Measurements from ENCODE around the gene CXADR.
"Not testable (repeated sequence)": the region's sequence is repeated elsewhere in the genome, so short reads cannot be mapped to it uniquely, and the experiment has no call there.

Gene CXADR

DNA sequence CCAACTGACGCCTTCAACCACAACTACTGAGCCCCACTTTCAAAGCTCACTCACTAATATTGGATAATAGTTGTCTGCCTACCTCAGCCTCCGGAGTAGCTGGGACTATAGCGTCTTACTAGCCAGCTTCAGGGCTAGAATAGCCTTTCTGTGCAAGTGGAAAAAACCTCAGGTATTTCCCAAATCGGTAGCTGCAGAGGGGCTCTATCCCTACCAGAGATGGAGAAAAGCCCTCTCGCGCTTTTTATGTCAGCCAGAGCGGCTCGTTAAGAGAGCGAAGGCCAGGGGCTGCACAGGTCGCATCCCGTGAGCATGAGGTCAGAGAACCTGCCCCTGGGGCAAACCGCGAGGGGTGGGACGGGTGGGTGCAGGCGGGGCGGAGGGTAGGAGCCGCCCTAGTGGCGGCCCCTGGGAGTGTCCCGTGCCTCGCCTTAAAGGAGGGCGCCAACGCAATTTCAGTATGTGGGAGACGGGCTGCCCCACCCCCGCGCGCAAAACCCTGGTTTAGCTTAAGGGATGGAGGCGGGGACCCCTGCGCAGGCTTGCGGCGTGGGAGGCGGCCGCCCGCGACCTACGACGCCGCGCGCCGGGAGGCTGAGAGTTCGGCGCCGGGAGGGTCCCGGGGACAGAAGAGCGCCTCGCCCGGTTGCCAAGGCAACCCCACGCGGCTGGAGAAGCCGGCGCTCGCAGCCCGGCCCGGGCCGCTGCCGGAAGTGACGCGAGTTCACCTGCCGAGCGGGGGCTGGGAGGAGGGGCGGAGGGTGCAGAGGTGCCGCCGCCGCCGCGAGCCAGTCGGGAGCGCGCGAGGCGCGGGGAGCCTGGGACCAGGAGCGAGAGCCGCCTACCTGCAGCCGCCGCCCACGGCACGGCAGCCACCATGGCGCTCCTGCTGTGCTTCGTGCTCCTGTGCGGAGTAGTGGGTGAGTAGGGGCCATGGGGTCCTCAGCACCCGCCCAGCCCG lies at the start of gene CXADR:
CXADR (plus strand) TSS at position 791 of the 961 bp plus-strand sequence; CDS start at position 878, 87 bp downstream.
- peak; percentile 80 for DNase-seq

GRCh38 chr21:17466166-17466565 lies 46.7 kb upstream of the CXADR start:
- DNase-seq: no peak

DNA sequence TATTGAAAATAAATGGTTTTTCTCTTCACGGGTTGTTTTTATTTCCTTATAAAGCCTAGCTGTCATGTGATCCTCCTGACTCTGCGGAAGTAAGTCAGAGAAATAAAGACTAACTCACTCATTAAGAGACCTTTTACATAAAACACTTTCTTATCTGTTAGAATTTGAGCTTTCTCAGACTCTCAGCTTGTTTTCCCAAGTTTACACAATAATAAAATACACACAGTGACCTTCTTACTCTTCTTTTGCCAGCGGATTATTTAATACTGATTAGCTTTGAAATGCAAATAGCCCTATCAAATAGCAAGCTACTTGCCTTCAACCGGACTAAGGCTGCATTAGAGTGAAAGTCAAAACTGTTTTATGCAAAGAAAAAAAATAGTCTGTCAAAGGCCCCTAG lies 45.5 kb upstream of the CXADR start:
- DNase-seq: no peak

DNA sequence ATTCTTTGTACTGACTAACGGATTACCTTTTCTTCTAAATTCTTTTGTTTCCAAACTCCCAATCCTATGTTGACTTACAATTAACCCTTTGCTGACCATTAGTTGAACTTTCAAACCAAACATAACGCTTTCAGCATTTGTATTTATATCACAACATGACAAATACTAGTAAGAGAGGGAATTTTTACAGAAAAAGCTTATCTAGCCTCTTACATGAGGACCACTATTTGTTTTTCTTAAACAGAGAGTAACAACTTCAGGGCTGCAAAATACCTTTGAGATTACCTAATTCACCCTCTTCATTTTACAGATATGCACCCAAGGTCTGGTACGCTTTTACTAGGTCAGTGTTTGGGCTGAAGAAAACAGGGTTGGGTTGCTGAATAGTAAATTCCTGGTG lies 45.0 kb upstream of the CXADR start:
- no peak for DNase-seq

DNA sequence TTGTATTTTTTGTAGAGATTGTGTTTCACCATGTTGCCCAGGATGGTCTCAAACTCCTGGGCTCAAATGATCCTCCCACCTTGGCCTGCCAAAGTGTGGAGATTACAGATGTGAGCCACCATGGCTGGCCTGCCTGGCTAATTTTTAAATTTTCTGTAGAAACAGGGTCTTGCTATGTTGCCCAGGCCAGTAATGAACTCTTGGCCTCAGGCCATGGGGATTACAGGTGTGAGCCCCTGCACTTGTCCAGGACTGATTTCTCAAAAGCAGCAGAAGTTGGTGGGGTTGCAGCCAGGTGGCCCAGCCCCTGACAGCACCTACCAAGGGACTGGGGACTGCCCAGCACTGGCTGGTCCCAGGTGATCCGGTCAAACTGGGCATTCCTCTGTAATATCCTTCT lies 44.1 kb upstream of the CXADR start:
- DNase-seq: no peak

DNA sequence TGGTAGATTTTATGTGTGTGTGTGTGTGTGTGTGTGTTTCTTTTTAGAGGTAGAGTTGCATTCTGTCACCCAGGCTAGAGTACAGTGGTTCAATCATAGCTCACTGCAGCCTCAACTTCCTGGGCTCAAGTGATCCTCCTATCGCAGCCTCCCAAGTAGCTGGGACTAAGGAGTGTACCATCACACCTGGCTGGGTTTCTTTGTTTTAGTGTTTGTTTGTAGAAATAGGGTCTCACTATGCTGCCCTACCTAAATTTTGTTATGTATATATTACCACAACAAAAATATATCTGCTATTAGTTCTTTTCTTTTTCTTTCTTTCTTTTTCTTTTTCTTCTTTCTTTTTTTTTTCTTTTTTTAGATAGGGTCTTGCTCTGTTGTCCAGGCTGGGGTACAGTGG lies 43.1 kb upstream of the CXADR start:
- no peak for DNase-seq

DNA sequence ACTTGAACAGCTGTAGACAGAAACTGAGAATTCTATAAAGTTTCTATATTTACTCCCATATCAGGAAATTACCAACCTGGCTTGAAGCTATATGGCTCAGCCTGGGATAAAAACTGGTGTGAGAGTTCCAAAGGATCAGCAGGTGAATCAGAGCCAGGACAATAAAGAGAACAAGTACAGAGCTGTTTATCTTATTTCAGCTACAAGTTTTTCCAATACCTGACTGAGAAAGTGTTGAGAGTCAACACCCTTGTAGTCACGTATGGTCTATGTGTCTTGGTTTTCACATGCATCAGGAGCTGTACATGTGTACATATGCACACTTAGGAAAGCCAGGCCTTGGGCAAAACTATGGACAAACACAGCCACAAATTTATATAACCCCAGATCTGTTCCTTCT lies 40.7 kb upstream of the CXADR start:
- DNase-seq: no peak

- DNase-seq: no peak
Measured at GRCh38 chr21:17472592-17473271, 40.1 kb upstream of the CXADR start.

DNA sequence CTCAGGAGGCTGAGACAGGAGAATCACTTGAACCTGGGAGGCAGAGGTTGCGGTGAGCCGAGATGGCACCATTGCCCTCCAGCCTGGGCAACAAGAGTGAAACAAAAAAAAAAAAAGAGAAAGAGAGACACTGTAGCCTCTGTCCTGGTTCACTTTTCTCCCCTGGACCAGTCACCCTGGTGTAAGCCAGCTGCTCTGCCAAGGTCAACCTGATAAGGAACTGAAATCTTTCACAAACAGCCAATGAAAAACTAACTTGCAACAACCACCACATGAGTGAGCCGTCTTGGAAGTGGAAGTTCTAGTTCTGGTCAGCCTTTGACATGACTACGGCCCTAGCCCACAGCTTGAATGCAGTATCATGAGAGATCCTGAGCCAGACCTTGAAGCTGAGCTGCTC lies 36.8 kb upstream of the CXADR start:
- DNase-seq: no peak

GRCh38 chr21:17478156-17478555 lies 34.7 kb upstream of the CXADR start:
- DNase-seq: not testable (repeated sequence)

DNA sequence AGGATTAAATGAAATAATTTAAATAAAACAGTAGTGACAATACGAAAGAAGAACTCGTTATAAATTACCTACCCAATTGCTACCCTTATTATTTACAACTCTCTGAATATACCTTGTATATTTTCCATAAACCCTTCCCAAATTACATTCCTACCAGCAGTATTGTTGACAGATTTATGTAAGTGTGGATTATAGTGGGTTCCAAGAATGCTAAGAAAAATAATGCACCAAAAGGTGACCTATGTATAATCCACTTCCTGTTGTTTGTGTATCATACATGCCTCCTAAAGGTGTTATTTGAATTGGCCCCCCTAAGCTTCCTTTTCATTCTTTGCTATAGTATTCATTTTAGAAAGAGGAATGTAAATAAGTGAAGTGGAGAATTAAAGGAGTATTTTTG lies 33.2 kb upstream of the CXADR start:
- no peak for DNase-seq

DNA sequence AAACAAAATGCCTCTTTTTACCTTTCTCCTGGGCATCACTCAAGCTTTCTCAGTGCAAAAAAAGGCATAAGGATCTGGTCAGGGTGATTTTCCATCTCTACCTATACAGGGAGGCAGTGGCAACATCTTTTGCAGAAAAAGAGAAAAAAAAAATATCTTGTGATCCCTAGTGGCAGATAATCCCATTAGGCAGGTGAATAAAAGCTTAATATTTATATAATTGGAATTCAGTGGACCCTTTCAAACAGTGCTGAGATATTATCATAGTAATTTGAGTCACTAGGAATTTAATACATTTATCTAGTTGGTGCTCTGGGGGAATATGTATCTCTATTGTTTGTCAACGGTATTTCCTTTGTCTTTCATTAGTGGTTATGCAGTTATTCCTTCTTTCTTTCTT lies 29.9 kb upstream of the CXADR start:
- DNase-seq: no peak

DNA sequence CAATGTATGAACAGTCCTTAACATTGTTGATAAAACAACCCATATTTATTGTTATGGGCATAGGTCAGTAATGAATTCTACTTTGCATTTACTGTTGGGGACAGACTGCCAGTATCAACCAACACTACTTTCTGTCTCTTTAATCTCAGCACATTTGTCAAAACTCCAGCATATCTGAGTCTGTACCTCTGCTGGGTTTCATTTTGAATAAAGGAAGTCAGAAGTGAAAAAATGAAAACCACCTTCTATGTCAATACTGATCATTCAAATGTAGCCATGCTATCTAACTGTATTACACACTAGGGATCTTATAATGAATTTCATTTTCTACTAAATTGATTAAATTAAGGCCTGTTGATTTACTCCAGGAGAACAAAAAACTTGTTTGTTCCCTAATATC lies 24.2 kb upstream of the CXADR start:
- no peak for DNase-seq

GRCh38 chr21:17489565-17489964 lies 23.3 kb upstream of the CXADR start:
- not testable (repeated sequence) for DNase-seq

- DNase-seq: no peak
Measured at GRCh38 chr21:17491716-17492414, 21.0 kb upstream of the CXADR start.

- no peak for DNase-seq
Measured at GRCh38 chr21:17492415-17493168, 20.3 kb upstream of the CXADR start.

DNA sequence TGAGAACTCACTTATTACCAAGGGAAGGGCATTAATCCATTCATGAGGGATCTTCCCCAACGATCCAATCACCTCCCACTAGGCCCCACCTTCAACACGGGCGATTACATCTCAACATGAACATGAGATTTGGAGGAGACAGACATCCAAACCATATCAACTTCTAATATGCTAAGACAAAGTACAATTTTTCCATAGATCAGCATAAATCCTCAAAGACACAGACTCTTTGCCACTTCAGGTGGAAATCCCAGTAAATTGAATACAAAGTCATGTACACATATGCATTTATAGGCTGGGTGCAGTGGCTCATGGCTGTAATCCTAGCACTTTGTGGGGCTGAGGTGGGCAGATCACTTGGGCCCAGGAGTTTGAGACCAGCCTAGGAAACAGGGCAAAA lies 18.8 kb upstream of the CXADR start:
- DNase-seq: no peak

- DNase-seq: no peak
Measured at GRCh38 chr21:17495680-17496079, 17.2 kb upstream of the CXADR start.

DNA sequence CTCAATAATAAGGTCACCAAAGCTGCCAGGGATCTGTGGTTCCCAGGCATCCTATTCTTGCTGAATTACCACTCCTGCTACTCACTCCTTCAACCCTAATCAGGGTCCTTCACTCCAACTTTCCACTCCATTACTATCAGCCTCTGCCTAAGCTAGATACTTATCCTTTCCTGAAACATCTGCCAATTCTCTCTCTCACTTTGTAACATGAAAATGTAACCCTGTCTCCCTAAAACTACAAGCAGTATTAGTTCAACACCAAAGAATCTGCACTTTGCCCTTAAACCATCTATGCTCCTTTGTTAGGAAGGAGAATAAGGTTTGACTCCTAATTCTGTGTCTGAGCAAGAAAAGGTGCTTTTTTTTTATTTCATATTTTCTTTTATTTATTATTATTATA lies 15.5 kb upstream of the CXADR start:
- DNase-seq: no peak

- DNase-seq: no peak
Measured at GRCh38 chr21:17498586-17498985, 14.3 kb upstream of the CXADR start.

GRCh38 chr21:17501107-17502006 lies 11.5 kb upstream of the CXADR start:
- no peak for DNase-seq

- not testable (repeated sequence) for DNase-seq
Measured at GRCh38 chr21:17502985-17503384, 9.9 kb upstream of the CXADR start.

Measured in activated CD4-positive, alpha-beta T cell treated with anti-CD3 and anti-CD28 coated beads, Interleukin-2, amount 50 U/mL, for 1 hour (primary cell).